Fibroblast of lung (primary cell): ENCODE results near the gene SDCBP2.

Experiments used
- EZH2 ChIP-seq: IDR thresholded peaks from 2 replicates; pipeline ENCODE4 v1.5.1; 2012; ENCODE audit warnings: low read length, control low read depth, mild to moderate bottlenecking; ENCODE audit errors: missing control alignments
- TF ChIP-seq, protein P1 (sequence below), 2 donors: IDR thresholded peaks in 1 of 2; conservative IDR thresholded peaks in 1 of 2; 1 replicate in 1 of 2; 2 replicates in 1 of 2; pipeline ENCODE4 v1.5.1; 2011 to 2012; ENCODE audit warnings: low read length in 2 of 2, control low read depth in 1 of 2, inconsistent platforms in 1 of 2, low read depth in 1 of 2, mild to moderate bottlenecking in 1 of 2

- TF ChIP-seq, protein P1, sequence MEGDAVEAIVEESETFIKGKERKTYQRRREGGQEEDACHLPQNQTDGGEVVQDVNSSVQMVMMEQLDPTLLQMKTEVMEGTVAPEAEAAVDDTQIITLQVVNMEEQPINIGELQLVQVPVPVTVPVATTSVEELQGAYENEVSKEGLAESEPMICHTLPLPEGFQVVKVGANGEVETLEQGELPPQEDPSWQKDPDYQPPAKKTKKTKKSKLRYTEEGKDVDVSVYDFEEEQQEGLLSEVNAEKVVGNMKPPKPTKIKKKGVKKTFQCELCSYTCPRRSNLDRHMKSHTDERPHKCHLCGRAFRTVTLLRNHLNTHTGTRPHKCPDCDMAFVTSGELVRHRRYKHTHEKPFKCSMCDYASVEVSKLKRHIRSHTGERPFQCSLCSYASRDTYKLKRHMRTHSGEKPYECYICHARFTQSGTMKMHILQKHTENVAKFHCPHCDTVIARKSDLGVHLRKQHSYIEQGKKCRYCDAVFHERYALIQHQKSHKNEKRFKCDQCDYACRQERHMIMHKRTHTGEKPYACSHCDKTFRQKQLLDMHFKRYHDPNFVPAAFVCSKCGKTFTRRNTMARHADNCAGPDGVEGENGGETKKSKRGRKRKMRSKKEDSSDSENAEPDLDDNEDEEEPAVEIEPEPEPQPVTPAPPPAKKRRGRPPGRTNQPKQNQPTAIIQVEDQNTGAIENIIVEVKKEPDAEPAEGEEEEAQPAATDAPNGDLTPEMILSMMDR (conservative IDR thresholded peaks at IDR 0.05 in 1 of 2, IDR thresholded peaks at IDR 0.05 in 1 of 2; ENCODE audit: low read depth in 1 of 2, low read length in 2 of 2), result no peak
- TF ChIP-seq EZH2, result no peak
Observed at GRCh38 chr20:1291191-1291741, 37.7 kb downstream of the SDCBP2 start.
